K562 (cell line): Measurements from ENCODE around the gene NFE2. TPM values are rescaled to one million over a fixed set of nuclear protein-coding genes. Genes with fewer than 3 reads are reported as not detected.

Experiments used
- CEBPG ChIP-seq, 3 experiments: fragments of 200-800 bp in 1 of 3; sonication (Bioruptor generic) in 1 of 3; sonication (generic) in 1 of 3; formaldehyde crosslinking in 1 of 3; IDR thresholded peaks in 2 of 3; conservative IDR thresholded peaks in 1 of 3; 2 replicates each; pipeline versions ENCODE4 v1.6.1 to v1.8.0; 2016 to 2022; ENCODE audit warnings: missing compliant biosample characterization in 2 of 3, missing genetic modification characterization in 2 of 3, mild to moderate bottlenecking in 1 of 3, missing genetic modification reagents in 1 of 3
- CXXC5 ChIP-seq: fragments of 250-450 bp; sonication (Bioruptor Pico); IDR thresholded peaks from 2 replicates; pipeline ENCODE4 v1.8.0; 2022; ENCODE audit warnings: inconsistent platforms, mild to moderate bottlenecking, moderate library complexity
- DMBX1 ChIP-seq: fragments of 250-450 bp; sonication (Bioruptor Pico); IDR thresholded peaks from 2 replicates; pipeline ENCODE4 v1.8.0; 2022; ENCODE audit warnings: inconsistent platforms, mild to moderate bottlenecking, moderate library complexity, borderline replicate concordance
- MTA2 ChIP-seq: fragments of 450-650 bp; IDR thresholded peaks from 2 replicates; pipeline ENCODE4 v1.6.1; 2016; ENCODE audit warnings: low read depth
- NCOA6 ChIP-seq: fragments of 450-650 bp; IDR thresholded peaks from 2 replicates; pipeline ENCODE4 v1.6.1; 2017; ENCODE audit warnings: mild to moderate bottlenecking
- NR2C2 ChIP-seq, 2 experiments: fragments of 200-800 bp in 1 of 2; sonication (Bioruptor generic) in 1 of 2; sonication (generic) in 1 of 2; formaldehyde crosslinking in 1 of 2; IDR thresholded peaks; 2 replicates each; pipeline versions ENCODE4 v1.6.1 to v1.8.0; 2016 to 2022; ENCODE audit warnings: mild to moderate bottlenecking in 1 of 2, missing compliant biosample characterization in 1 of 2, missing genetic modification characterization in 1 of 2, missing genetic modification reagents in 1 of 2
- PURB ChIP-seq: sonication (generic); formaldehyde crosslinking; IDR thresholded peaks from 2 replicates; pipeline ENCODE4 v1.9.0; 2021; ENCODE audit warnings: low read depth, mild to moderate bottlenecking, missing genetic modification reagents
- SOX6 ChIP-seq: fragments of 450-650 bp; IDR thresholded peaks from 2 replicates; pipeline ENCODE4 v1.6.1; 2014; ENCODE audit warnings: mild to moderate bottlenecking
- SP2 ChIP-seq: IDR thresholded peaks from 2 replicates; pipeline ENCODE4 v1.6.1; 2011; ENCODE audit warnings: mild to moderate bottlenecking, low read depth, low read length, moderate library complexity; ENCODE audit not compliant: poor library complexity, severe bottlenecking; ENCODE audit errors: extremely low read depth
- SREBF2 ChIP-seq: sonication (generic); formaldehyde crosslinking; IDR thresholded peaks from 2 replicates; pipeline ENCODE4 v1.4.0; 2020; ENCODE audit warnings: mild to moderate bottlenecking, missing genetic modification reagents
- ZC3H4 ChIP-seq: sonication (generic); formaldehyde crosslinking; IDR thresholded peaks from 2 replicates; pipeline ENCODE4 v1.9.0; 2021; ENCODE audit warnings: missing genetic modification reagents, borderline replicate concordance
- ZNF121 ChIP-seq: sonication (generic); formaldehyde crosslinking; conservative IDR thresholded peaks from 2 replicates; pipeline ENCODE4 v1.8.0; 2022; ENCODE audit warnings: missing genetic modification reagents
- ZNF124 ChIP-seq: sonication (generic); formaldehyde crosslinking; IDR thresholded peaks from 2 replicates; pipeline ENCODE4 v1.8.1; 2022; ENCODE audit warnings: missing genetic modification reagents
- polyA plus RNA-seq, 8 experiments: library from polyadenylated mRNA; depleted of rRNA in 4 of 8; stranded (reverse) in 5 of 8; unstranded in 3 of 8; fragments of >200 nt; fragmentation: Nextera tagmentation in 2 of 8; fragmentation: Illumina TruSeq in 1 of 8; extraction: Ambion mirVana in 2 of 8; extraction: Trizol in 1 of 8; gene quantifications; 2 replicates each; pipeline versions ENCODE4 v1.2.1 to v1.2.3, GENCODE V29; 2011 to 2014; ENCODE audit warnings: inconsistent platforms in 1 of 8, missing spikeins in 1 of 8
- total RNA-seq, 7 experiments: library from RNA; depleted of rRNA in 6 of 7; stranded (reverse); fragments of >200 nt in 6 of 7; fragmentation: Illumina TruSeq in 2 of 7; extraction: Trizol in 2 of 7; gene quantifications; 2 replicates each; pipeline versions ENCODE4 v1.2.1 to v1.2.3, GENCODE V29; 2011 to 2021; ENCODE audit warnings: low replicate concordance in 1 of 7
- TF ChIP-seq, protein P1 (sequence below): sonication (generic); formaldehyde crosslinking; IDR thresholded peaks from 2 replicates; pipeline ENCODE4 v1.8.0; 2023; ENCODE audit warnings: mild to moderate bottlenecking, missing genetic modification reagents
- TF ChIP-seq, protein P2 (sequence below): fragments of 200-800 bp; sonication (Bioruptor generic); IDR thresholded peaks from 2 replicates; pipeline ENCODE4 v1.6.1; 2016; ENCODE audit warnings: missing genetic modification characterization, missing compliant biosample characterization
- TF ChIP-seq, protein P3 (sequence below): fragments of 250-450 bp; sonication (Bioruptor Pico); IDR thresholded peaks from 2 replicates; pipeline ENCODE4 v1.5.0; 2020; ENCODE audit warnings: mild to moderate bottlenecking

NFE2 gene
- total and polyA plus RNA-seq, 9 of the 15 experiments (the other 6 are each of a cell fraction or from before 2014, with no cell fraction given), result 12.3 to 282 (median 208) TPM

DNA sequence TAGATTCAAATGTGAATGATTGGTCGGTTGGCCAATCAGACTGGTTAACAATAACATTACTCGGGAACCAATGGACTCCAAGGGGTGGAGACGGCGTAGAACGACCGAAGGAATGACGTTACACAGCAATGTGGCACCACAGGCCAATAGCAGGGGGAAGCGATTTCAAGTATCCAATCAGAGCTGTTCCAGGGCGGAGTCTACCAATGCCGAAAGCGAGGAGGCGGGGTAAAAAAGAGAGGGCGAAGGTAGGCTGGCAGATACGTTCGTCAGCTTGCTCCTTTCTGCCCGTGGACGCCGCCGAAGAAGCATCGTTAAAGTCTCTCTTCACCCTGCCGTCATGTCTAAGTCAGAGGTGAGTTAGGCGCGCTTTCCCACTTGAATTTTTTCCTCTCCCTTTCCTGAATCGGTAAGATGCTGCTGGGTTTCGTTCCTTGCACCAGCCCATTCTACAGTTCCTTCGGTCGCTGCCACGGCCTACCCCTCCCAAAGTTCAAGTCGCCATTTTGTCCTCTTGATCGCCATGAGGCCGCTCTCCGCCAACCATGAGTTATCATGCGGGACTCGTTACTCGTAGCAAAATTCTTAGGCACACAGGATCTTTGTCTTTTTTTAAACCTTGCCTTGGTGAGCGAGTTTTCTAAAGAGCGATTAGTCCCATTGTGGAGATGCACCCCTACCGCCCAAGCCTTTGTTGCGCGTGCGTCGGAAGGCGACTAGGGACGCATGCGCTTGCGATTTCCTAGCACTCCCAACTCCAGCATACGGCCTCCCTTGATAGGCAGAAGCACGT, 20.2 kb downstream of the NFE2 start, which contains the start of gene HNRNPA1 (continued):
- TF ChIP-seq, protein P1, sequence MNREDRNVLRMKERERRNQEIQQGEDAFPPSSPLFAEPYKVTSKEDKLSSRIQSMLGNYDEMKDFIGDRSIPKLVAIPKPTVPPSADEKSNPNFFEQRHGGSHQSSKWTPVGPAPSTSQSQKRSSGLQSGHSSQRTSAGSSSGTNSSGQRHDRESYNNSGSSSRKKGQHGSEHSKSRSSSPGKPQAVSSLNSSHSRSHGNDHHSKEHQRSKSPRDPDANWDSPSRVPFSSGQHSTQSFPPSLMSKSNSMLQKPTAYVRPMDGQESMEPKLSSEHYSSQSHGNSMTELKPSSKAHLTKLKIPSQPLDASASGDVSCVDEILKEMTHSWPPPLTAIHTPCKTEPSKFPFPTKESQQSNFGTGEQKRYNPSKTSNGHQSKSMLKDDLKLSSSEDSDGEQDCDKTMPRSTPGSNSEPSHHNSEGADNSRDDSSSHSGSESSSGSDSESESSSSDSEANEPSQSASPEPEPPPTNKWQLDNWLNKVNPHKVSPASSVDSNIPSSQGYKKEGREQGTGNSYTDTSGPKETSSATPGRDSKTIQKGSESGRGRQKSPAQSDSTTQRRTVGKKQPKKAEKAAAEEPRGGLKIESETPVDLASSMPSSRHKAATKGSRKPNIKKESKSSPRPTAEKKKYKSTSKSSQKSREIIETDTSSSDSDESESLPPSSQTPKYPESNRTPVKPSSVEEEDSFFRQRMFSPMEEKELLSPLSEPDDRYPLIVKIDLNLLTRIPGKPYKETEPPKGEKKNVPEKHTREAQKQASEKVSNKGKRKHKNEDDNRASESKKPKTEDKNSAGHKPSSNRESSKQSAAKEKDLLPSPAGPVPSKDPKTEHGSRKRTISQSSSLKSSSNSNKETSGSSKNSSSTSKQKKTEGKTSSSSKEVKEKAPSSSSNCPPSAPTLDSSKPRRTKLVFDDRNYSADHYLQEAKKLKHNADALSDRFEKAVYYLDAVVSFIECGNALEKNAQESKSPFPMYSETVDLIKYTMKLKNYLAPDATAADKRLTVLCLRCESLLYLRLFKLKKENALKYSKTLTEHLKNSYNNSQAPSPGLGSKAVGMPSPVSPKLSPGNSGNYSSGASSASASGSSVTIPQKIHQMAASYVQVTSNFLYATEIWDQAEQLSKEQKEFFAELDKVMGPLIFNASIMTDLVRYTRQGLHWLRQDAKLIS (CRISPR knock-in tag), result peak; percentile 98
- TF ChIP-seq CXXC5, result peak; percentile 38; the same call in 1 of the 2 replicates
- TF ChIP-seq DMBX1, result no peak
- peak; percentile 88 for TF ChIP-seq SP2
- peak; percentile 86 for TF ChIP-seq NR2C2 (CRISPR knock-in tag; IDR thresholded peaks at IDR 0.05)
- TF ChIP-seq NR2C2 (tag; IDR thresholded peaks at IDR 0.05), result peak; percentile 87
- no peak for TF ChIP-seq MTA2
- TF ChIP-seq, protein P2, sequence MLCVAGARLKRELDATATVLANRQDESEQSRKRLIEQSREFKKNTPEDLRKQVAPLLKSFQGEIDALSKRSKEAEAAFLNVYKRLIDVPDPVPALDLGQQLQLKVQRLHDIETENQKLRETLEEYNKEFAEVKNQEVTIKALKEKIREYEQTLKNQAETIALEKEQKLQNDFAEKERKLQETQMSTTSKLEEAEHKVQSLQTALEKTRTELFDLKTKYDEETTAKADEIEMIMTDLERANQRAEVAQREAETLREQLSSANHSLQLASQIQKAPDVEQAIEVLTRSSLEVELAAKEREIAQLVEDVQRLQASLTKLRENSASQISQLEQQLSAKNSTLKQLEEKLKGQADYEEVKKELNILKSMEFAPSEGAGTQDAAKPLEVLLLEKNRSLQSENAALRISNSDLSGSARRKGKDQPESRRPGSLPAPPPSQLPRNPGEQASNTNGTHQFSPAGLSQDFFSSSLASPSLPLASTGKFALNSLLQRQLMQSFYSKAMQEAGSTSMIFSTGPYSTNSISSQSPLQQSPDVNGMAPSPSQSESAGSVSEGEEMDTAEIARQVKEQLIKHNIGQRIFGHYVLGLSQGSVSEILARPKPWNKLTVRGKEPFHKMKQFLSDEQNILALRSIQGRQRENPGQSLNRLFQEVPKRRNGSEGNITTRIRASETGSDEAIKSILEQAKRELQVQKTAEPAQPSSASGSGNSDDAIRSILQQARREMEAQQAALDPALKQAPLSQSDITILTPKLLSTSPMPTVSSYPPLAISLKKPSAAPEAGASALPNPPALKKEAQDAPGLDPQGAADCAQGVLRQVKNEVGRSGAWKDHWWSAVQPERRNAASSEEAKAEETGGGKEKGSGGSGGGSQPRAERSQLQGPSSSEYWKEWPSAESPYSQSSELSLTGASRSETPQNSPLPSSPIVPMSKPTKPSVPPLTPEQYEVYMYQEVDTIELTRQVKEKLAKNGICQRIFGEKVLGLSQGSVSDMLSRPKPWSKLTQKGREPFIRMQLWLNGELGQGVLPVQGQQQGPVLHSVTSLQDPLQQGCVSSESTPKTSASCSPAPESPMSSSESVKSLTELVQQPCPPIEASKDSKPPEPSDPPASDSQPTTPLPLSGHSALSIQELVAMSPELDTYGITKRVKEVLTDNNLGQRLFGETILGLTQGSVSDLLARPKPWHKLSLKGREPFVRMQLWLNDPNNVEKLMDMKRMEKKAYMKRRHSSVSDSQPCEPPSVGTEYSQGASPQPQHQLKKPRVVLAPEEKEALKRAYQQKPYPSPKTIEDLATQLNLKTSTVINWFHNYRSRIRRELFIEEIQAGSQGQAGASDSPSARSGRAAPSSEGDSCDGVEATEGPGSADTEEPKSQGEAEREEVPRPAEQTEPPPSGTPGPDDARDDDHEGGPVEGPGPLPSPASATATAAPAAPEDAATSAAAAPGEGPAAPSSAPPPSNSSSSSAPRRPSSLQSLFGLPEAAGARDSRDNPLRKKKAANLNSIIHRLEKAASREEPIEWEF (CRISPR knock-in tag), result no peak
- peak; percentile 44; the same call in 1 of the 2 replicates for TF ChIP-seq CEBPG (CRISPR knock-in tag; IDR thresholded peaks at IDR 0.05)
- peak in 1 of 2 experiments; percentile 89; a peak in 2 of 4 replicates for TF ChIP-seq CEBPG (tag; conservative IDR thresholded peaks at IDR 0.05 in 1 of 2, IDR thresholded peaks at IDR 0.05 in 1 of 2)
- TF ChIP-seq PURB (CRISPR knock-in tag), result no peak
- TF ChIP-seq, protein P3, sequence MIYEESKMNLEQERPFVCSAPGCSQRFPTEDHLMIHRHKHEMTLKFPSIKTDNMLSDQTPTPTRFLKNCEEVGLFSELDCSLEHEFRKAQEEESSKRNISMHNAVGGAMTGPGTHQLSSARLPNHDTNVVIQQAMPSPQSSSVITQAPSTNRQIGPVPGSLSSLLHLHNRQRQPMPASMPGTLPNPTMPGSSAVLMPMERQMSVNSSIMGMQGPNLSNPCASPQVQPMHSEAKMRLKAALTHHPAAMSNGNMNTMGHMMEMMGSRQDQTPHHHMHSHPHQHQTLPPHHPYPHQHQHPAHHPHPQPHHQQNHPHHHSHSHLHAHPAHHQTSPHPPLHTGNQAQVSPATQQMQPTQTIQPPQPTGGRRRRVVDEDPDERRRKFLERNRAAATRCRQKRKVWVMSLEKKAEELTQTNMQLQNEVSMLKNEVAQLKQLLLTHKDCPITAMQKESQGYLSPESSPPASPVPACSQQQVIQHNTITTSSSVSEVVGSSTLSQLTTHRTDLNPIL (CRISPR knock-in tag), result peak; percentile 9; the same call in 1 of the 2 replicates
- no peak for TF ChIP-seq ZNF121 (CRISPR knock-in tag)
- TF ChIP-seq NCOA6, result no peak
- peak; percentile 99 for TF ChIP-seq ZC3H4 (CRISPR knock-in tag)
- no peak for TF ChIP-seq SREBF2
- TF ChIP-seq SOX6, result no peak; the same call in 1 of the 2 replicates
- TF ChIP-seq ZNF124, result no peak
